Activated CD8-positive, alpha-beta memory T cell treated with anti-CD3 and anti-CD28 coated beads, Interleukin-2, amount 10 ng/mL, durations not matched to agents 7 days and 5 days (primary cell): ENCODE data around the gene XYLT2. TPM values are rescaled to one million over a fixed set of nuclear protein-coding genes. Genes with fewer than 3 reads are reported as not detected.
"Not testable (repeated sequence)": the region's sequence is repeated elsewhere in the genome, so short reads cannot be mapped to it uniquely, and the experiment has no call there.

Source experiments
- ATAC-seq: fragments of 150-1000 bp; cut with Tn5 transposase; one replicate; pipeline ENCODE4 v1.10.0; 2021; ENCODE audit warnings: moderate library complexity
- CTCF ChIA-PET: fragments of 350-600 bp; sonication (Branson Sonifier 250); formaldehyde crosslinking; loops from one replicate; lab custom pipeline; 2021; ENCODE audit warnings: antibody characterized with exemption; lab: Charles Lee
- DNase-seq: peaks from one replicate; pipeline ENCODE4 v3.0.0-alpha.2; 2020
- H3K27ac Mint-ChIP-seq: one replicate; pipeline ENCODE4 v1.8.0; 2021; ENCODE audit warnings: mild to moderate bottlenecking, mixed read lengths
- H3K27me3 Mint-ChIP-seq: one replicate; pipeline ENCODE4 v1.8.0; 2021; ENCODE audit warnings: mixed read lengths
- H3K36me3 Mint-ChIP-seq: one replicate; pipeline ENCODE4 v1.8.0; 2021; ENCODE audit warnings: mild to moderate bottlenecking, mixed read lengths
- H3K4me1 Mint-ChIP-seq: one replicate; pipeline ENCODE4 v1.8.0; 2021; ENCODE audit warnings: mixed read lengths
- H3K4me3 Mint-ChIP-seq: one replicate; pipeline ENCODE4 v1.8.0; 2021; ENCODE audit warnings: mild to moderate bottlenecking, moderate library complexity, mixed read lengths
- H3K9me3 Mint-ChIP-seq: one replicate; pipeline ENCODE4 v1.8.0; 2022; ENCODE audit warnings: low read depth, mixed read lengths
- total RNA-seq, 2 experiments: library from RNA; stranded (reverse); gene quantifications; one replicate each; pipeline ENCODE4 v1.2.3, GENCODE V29; 2021

XYLT2 gene
- total RNA-seq, 2 experiments from 2014 or later: 33.1 to 38.2 TPM

DNA sequence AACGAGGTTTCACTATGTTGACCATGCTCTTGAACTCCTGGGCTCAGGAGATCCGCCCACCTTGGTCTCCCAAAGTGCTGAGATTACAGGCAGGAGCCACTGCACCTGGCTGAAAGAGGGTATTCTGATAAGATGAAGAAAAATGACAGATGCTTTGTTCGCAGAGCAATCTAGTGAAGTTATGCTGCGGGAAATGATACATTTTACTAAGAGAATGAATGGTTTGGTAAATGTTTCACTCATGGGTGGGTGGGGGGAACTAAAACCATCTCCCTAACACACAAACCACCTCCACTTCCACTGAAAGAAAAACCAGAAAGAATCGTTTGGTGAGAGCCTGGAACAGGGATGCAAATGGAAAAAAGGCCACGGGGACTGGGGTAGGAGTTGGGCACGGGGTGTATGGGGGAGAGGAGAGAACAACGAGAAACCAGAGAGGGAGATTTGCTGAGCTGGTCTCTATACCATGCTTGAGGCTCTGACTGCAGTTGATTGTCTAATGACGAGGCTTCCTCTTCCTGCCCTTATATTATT lies 19.0 kb upstream of the XYLT2 start:
- Mint-ChIP-seq H3K9me3 (no peaks in the 10 kb centered on the region), H3K27me3 (no peaks in the 10 kb centered on the region), H3K4me1 (peaks cover 18% of the 10 kb centered on the region), H3K27ac (peak overlapping the region; percentile 38), H3K36me3 (no peaks in the 10 kb centered on the region), H3K4me3 (no peak overlapping the region)
- ATAC-seq (peak; percentile 40), DNase-seq (no peak)
- CTCF ChIA-PET: no interaction called here

DNA sequence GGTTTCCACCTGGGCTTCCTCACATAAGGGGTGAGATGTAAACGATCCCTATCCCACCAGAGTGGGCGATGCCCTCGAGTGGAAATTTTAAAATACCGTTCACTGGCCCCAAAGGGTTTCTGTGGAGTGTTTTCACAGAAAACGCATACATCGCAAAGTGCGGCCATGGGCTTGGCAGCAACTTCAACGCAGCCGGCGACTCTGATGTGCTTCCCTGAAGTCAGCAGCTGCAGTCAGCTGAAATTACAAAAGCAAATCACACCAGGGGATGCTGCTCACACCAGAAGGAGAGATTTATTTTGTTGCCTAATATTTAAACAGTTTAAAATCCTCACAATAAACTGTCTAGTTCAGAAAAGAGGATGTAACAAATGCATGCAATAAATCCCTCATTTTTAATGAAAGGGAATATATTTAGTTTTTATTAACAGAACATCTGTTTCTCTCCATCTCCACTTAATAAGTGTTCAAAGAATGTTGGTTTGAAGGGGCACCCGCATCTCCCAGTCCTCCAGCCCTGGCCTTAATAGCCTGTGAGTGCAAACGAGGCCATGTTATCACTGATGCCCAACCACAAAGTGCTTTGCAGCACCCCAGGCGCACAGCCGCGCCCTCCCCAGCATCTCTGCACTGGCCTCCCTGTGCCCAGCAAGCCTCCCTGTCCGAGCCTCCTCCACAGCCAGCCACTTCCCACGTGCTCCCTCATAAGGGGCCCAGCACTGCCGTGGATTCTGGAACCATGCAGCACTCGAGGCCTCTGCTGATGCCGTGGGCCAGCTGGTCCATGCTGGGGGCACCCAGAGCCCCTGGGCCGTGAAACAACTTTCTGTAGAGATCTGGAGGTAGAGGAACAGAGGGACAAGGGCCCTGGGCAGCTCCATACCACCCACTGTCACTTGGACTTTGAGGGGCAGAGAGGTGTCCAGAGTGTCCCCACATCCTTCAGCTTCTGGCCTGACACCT lies 17.3 kb upstream of the XYLT2 start:
- CTCF ChIA-PET: interaction anchor here (1.5 kb wide), 1 partner anchor 69 kb away, joined by 4 read pairs; the partner anchor contains the start of gene LRRC59
- H3K4me1 Mint-ChIP-seq: peaks cover 30% of the 10 kb centered on the region
- DNase-seq: no peak
- H3K27me3 Mint-ChIP-seq: no peaks in the 10 kb centered on the region
- no peaks in the 10 kb centered on the region for H3K9me3 Mint-ChIP-seq
- no peak for ATAC-seq
- no peak overlapping the region for H3K4me3 Mint-ChIP-seq
- no peaks in the 10 kb centered on the region for H3K36me3 Mint-ChIP-seq
- H3K27ac Mint-ChIP-seq: no peak overlapping the region

DNA sequence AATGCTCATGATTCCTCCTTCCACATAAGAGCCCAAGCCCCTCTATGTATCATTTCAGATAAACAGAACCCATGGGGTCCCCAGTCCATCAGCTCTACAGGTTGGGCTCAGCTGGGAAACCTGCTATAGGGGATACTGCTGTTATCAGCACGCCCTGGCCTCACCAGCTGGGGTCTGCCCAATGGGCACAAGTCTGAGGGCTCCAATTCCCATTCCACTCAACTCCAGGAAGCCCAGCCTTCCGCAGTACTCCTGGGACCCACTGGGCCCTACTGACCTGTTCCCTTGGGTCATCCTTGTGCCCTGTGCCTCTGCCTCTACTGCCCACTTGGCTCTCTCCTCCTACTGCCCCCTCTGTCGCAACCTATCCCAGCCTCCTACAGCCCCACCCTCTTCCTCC lies 16.2 kb upstream of the XYLT2 start:
- H3K27me3 Mint-ChIP-seq: no peaks in the 10 kb centered on the region
- no peak overlapping the region for H3K27ac Mint-ChIP-seq
- no peak overlapping the region for H3K4me3 Mint-ChIP-seq
- ATAC-seq (no peak), DNase-seq (no peak)
- no peaks in the 10 kb centered on the region for H3K36me3 Mint-ChIP-seq
- H3K9me3 Mint-ChIP-seq: no peaks in the 10 kb centered on the region
- H3K4me1 Mint-ChIP-seq: peaks cover 35% of the 10 kb centered on the region
- CTCF ChIA-PET: interaction anchor here (1.5 to 1.8 kb wide), 2 partner anchors 68 to 129 kb away, joined by 4 to 7 read pairs; partner anchors contain the start of gene LRRC59

DNA sequence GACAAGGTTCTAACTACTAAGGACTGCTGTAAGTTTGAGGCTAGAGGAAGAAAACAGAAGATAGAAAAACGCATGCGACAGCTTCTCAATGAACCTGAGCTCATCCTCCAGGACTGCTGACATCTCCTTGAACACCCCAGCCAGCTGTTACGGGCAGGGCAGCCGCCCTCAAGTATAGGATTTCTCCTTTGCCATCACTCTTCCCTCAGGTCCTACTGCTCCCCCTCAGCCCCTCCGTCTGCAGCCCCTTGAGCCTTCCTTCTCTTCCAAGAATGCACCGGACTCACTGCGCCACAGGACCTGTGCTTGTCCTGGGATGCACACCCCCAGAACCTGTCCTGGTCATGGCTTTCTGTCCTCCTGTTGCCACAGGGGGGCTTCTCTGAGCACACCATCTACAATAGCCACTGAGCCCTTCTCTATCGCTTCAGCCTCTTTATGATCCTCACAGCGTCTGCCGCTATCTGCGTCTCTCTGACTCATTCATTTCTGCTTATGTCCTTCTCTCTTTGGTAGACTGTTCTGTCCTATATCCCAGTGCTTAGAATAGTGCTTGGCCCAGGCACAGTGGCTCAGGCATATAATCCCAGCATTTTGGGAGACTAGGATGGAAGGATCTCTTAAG lies 15.7 kb upstream of the XYLT2 start:
- no peak overlapping the region for H3K27ac Mint-ChIP-seq

DNA sequence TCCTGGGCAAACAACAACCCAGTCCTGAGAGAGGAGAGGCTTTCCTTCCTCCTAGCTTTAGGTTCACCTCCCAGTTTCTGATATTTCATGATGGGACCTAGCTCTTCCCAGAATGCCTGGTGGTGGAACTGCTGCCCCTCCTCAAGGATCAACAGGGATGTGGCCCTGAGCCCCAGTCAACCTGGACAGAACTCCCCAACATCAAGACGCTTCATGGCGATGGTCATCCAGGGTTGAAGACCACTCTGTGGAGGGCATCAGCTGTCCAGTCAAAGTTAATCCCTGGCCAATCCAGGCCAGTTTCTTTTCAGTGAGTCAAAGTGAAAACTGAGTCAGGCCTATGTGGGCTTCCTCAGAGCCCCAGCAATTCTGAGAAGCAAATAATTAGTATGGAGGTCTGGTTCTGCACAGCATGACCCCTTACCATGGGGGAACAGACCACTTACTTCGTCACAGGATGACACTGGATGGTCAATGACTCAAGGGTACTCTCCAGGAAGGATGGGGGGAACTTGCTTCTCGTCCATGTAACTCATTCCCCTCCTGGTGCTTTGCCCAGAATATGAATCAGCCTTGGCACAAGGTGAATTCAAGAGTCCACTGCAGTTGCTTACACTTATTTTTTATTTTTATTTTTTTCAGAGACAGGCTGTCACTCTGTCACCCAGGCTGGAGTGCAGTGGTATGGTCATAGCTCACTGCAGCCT lies 14.7 kb upstream of the XYLT2 start:
- DNase-seq (no peak), ATAC-seq (peak; percentile 45)
- CTCF ChIA-PET: interaction anchor here (0.6 to 2.0 kb wide), 3 partner anchors 31 to 131 kb away, joined by 3 to 7 read pairs (median 4); no protein-coding TSS in a partner anchor

More for the DNA sequence above, 15.7 kb upstream of the XYLT2 start:
- ATAC-seq (no peak), DNase-seq (no peak)
- Mint-ChIP-seq H3K9me3 (no peaks in the 10 kb centered on the region), H3K27me3 (no peaks in the 10 kb centered on the region), H3K36me3 (no peaks in the 10 kb centered on the region), H3K4me3 (no peak overlapping the region), H3K4me1 (peaks cover 35% of the 10 kb centered on the region)
- CTCF ChIA-PET: interaction anchor here (0.6 to 2.0 kb wide), 4 partner anchors 32 to 130 kb away, joined by 3 to 7 read pairs (median 4); partner anchors contain the start of gene LRRC59

DNA sequence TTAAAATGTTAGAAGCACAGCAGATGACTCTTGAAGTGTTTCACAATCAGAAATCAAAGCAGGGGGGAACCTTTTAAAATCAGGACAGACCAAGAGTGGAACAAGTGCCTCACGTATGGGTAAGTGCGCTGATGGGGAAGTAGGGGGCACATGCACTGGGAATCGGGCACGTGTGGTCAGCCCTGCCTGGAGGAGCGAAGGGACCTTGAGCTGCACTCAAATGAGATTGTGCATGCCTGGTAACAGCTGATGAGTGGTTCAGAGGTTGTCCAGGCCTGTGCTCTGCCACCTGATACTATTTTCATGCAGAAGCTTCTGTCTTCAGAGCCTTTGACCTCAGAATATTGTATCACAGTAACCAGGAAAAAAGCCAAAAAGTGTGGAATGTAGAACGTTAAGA lies 13.7 kb upstream of the XYLT2 start:
- H3K27ac Mint-ChIP-seq: no peak overlapping the region
- no peaks in the 10 kb centered on the region for H3K9me3 Mint-ChIP-seq
- CTCF ChIA-PET: interaction anchor here (0.9 to 2.0 kb wide), 4 partner anchors 10 to 132 kb away, joined by 4 to 6 read pairs (median 4); no protein-coding TSS in a partner anchor

More for the DNA sequence above, 14.7 kb upstream of the XYLT2 start:
- no peaks in the 10 kb centered on the region for H3K27me3 Mint-ChIP-seq
- no peak overlapping the region for H3K27ac Mint-ChIP-seq
- H3K4me3 Mint-ChIP-seq: no peak overlapping the region
- H3K36me3 Mint-ChIP-seq: no peaks in the 10 kb centered on the region
- H3K4me1 Mint-ChIP-seq: peaks cover 31% of the 10 kb centered on the region
- no peaks in the 10 kb centered on the region for H3K9me3 Mint-ChIP-seq

DNA sequence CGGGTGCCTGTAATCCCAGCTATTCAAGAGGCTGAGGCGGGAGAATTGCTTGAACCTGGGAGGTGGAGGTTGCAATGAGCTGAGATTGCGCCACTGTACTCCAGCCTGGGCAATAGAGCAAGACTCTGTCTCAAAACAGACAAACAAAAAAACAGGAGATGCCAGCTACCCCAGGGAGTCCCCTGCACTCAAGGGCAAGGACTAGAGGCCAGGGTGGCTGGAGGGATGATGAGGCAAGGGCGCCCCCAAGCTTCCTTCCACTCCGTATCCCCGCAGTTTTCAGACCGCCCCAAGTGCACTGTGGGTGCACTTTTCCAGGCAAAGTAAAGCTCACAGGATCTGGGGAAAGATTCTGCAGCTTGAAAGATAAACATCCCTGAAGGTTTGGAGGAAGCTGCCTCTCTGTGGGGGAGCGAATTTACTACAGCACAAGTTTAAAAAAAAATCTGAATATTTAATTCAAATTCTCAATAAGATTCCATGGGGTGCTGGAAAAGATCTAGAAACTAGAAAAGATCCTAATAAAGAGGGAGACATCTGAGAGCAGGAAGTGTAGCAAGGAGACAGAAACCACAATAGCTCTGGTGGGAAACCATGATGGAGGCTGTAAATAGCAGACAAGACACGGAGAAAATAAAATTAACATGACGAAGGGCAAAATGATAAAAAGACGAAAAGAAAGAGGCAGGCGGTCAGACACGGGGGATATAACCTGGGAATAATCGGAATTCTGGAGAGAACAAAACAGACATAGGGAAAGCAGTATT lies 12.5 kb upstream of the XYLT2 start:
- Mint-ChIP-seq H3K4me3 (peak overlapping the region; percentile 47), H3K4me1 (peaks cover 25% of the 10 kb centered on the region), H3K27ac (peak overlapping the region; percentile 57)
- not testable (repeated sequence) for H3K9me3 Mint-ChIP-seq, H3K36me3 Mint-ChIP-seq, H3K27me3 Mint-ChIP-seq, DNase-seq
- peak; percentile 47 for ATAC-seq
- CTCF ChIA-PET: interaction anchor here (0.5 to 3.3 kb wide), 10 partner anchors 8 to 551 kb away, joined by 3 to 18 read pairs (median 4); partner anchors contain the start of genes COL1A1, LRRC59 and TMEM92

More for the DNA sequence above, 13.7 kb upstream of the XYLT2 start:
- Mint-ChIP-seq H3K36me3 (no peaks in the 10 kb centered on the region), H3K27me3 (no peaks in the 10 kb centered on the region), H3K4me3 (no peak overlapping the region), H3K4me1 (peaks cover 25% of the 10 kb centered on the region)
- DNase-seq: no peak
- no peak for ATAC-seq

DNA sequence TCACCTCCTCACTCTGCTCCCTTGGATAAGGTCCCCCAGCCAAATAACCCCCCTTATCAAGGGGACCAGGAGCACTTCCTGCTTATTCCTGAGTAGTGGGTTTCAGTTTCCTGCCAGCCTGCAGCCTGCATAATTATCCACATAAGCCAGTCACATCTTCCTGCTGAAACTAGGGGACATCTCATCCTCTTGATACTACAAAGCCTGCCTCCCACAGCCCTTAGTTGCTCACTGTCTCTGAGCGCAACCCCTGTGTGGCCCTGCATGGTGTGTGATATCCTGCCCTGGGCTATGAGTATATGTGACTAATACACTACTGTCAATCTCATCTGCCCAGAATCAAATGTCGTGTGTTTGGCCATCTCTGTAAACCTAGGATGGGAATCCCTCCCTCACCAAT lies 8.0 kb upstream of the XYLT2 start:
- ATAC-seq (no peak), DNase-seq (no peak)
- Mint-ChIP-seq H3K9me3 (peaks cover 9% of the 10 kb centered on the region), H3K36me3 (peaks cover 3% of the 10 kb centered on the region), H3K4me3 (no peak overlapping the region), H3K4me1 (peaks cover 10% of the 10 kb centered on the region), H3K27me3 (peaks cover 4% of the 10 kb centered on the region), H3K27ac (no peak overlapping the region)
- CTCF ChIA-PET: interaction anchor here (1.1 to 1.5 kb wide), 3 partner anchors 24 to 138 kb away, joined by 3 to 6 read pairs (median 4); no protein-coding TSS in a partner anchor

DNA sequence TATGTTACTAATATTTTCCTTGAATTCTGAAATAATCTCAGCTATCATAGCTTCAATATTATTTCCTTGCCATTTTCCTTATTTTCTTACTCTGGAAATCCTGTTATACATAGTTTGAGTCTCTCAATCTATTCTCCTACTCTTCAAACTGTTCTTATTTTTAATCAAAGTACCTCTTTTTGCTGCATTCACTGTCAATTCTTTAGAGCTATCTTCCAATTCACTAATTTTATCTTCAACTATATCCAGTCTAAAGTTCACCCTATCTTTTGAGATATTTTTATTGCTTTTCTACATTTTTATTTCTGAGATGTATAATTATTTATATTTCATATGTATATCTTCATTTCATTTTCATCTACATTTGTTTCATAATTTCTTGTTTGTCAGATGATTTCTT lies 7.3 kb upstream of the XYLT2 start:
- CTCF ChIA-PET: interaction anchor here (1.0 to 1.5 kb wide), 4 partner anchors 24 to 138 kb away, joined by 3 to 6 read pairs (median 4); no protein-coding TSS in a partner anchor
- no peak for ATAC-seq

DNA sequence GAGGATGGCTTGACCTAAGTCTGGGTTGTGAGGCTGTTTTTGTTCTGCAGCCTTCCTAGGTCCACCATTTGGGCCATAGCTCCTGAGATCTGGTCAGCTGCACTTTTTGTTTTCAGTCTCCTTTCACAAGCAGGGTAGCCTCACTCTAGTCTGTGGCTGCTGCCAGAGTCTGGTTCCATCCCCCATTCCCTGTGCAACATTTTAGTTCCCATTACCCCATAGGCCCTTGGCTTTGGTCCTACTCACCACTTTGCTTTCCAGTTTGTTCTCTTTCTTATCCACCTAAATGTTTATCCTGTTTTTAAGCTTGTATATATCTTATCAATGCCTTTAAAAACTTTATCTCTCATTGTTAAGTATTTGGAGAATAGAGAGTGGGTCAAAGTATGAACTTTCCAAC lies 6.5 kb upstream of the XYLT2 start:
- H3K27ac Mint-ChIP-seq: no peak overlapping the region
- ATAC-seq: no peak
- H3K4me3 Mint-ChIP-seq: no peak overlapping the region
- H3K4me1 Mint-ChIP-seq: no peaks in the 10 kb centered on the region
- CTCF ChIA-PET: interaction anchor here (1.0 to 1.5 kb wide), 5 partner anchors 9 to 139 kb away, joined by 3 to 6 read pairs (median 3); no protein-coding TSS in a partner anchor
- peaks cover 9% of the 10 kb centered on the region for H3K9me3 Mint-ChIP-seq
- H3K36me3 Mint-ChIP-seq: peaks cover 3% of the 10 kb centered on the region
- H3K27me3 Mint-ChIP-seq: peaks cover 4% of the 10 kb centered on the region
- no peak for DNase-seq

More for the DNA sequence above, 7.3 kb upstream of the XYLT2 start:
- Mint-ChIP-seq H3K27me3 (peaks cover 4% of the 10 kb centered on the region), H3K36me3 (peaks cover 3% of the 10 kb centered on the region), H3K4me1 (peaks cover 4% of the 10 kb centered on the region), H3K27ac (no peak overlapping the region), H3K4me3 (no peak overlapping the region), H3K9me3 (peaks cover 9% of the 10 kb centered on the region)
- DNase-seq: no peak

DNA sequence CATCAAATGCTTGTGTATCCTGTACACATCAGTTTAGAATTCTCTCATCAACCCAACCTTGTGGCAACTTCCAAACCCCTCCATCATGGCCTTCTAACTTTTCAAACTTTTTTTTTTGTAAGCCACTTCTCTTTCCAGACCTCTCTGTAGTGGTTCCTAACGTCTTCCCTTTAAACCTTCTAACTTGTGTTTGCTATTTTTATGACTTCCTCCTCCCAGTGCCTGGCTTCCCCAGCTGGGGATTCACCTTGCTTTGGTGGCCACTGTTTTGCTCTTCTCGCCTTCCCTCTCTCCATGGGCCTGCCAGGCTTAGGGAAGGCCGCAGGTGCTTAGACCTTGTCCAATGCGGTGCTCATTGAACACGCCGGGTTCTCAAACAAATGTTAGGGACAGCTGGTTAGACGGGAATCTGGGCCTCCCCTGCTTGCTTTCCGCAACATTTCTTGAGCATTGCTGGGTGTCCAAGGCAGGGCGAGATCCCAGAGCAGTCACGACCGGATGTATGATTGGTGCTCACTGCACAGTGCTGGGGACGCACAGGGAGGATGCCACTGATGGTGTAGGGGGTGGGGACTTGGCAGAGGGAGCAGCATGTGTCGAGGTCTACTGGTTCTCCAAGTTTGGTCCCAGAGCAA lies 1.1 kb upstream of the XYLT2 start:
- Mint-ChIP-seq H3K27ac (no peak overlapping the region), H3K4me3 (peak overlapping the region; percentile 66), H3K27me3 (peaks cover 4% of the 10 kb centered on the region), H3K4me1 (peaks cover 39% of the 10 kb centered on the region), H3K9me3 (no peaks in the 10 kb centered on the region), H3K36me3 (no peaks in the 10 kb centered on the region)
- ATAC-seq (no peak), DNase-seq (no peak)
- CTCF ChIA-PET: interaction anchor here (0.8 to 2.0 kb wide), 4 partner anchors 11 to 52 kb away, joined by 3 to 8 read pairs (median 6); partner anchors contain the start of gene LRRC59
